Keratinocyte (primary cell): ENCODE measurements around the gene GABRR2.

ENCODE experiments used
- EZH2 ChIP-seq: IDR thresholded peaks from one replicate; pipeline ENCODE4 v1.6.1; 2012; ENCODE audit warnings: inconsistent platforms, mild to moderate bottlenecking, low read length, moderate library complexity
- TF ChIP-seq, protein P1 (sequence below), 3 experiments: IDR thresholded peaks in 1 of 3; conservative IDR thresholded peaks in 1 of 3; optimal IDR thresholded peaks in 1 of 3; 2 replicates in 2 of 3; 3 replicates in 1 of 3; pipeline versions ENCODE3 to v1.5.1; 2011; ENCODE audit warnings: low read length in 3 of 3, mild to moderate bottlenecking in 3 of 3, moderate library complexity in 2 of 3, control low read depth in 1 of 3, inconsistent platforms in 1 of 3; ENCODE audit not compliant: insufficient read depth in 2 of 3; ENCODE audit errors: extremely low read depth in 1 of 3

DNA sequence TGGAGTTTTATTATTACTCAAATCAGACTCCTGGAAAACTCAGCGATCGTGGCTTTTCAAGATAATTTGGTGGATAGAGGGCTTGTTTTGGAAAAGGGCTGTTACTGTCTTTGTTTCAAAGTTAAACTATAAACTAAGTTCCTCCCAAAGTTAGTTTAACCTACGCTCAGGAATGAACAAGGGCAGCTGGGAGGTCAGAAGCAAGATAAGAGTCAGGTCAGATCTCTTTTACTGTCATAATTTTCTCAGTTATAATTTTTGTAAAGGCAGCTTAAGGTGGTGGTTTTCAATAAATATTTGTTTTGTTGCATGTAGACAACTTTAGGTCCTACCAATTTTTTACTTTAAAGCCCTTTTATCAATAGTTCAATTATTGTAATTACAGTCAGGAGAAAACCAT is 9.2 kb upstream of the GABRR2 start:
- TF ChIP-seq, protein P1, sequence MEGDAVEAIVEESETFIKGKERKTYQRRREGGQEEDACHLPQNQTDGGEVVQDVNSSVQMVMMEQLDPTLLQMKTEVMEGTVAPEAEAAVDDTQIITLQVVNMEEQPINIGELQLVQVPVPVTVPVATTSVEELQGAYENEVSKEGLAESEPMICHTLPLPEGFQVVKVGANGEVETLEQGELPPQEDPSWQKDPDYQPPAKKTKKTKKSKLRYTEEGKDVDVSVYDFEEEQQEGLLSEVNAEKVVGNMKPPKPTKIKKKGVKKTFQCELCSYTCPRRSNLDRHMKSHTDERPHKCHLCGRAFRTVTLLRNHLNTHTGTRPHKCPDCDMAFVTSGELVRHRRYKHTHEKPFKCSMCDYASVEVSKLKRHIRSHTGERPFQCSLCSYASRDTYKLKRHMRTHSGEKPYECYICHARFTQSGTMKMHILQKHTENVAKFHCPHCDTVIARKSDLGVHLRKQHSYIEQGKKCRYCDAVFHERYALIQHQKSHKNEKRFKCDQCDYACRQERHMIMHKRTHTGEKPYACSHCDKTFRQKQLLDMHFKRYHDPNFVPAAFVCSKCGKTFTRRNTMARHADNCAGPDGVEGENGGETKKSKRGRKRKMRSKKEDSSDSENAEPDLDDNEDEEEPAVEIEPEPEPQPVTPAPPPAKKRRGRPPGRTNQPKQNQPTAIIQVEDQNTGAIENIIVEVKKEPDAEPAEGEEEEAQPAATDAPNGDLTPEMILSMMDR (optimal IDR thresholded peaks at IDR 0.05 in 1 of 3, IDR thresholded peaks at IDR 0.05 in 1 of 3, conservative IDR thresholded peaks at IDR 0.05 in 1 of 3; ENCODE audit: extremely low read depth in 1 of 3, insufficient read depth in 2 of 3, low read length in 3 of 3), result no peak
- no peak for TF ChIP-seq EZH2
